ENCODE measurements around the gene MAST4.

Gene MAST4

DNA sequence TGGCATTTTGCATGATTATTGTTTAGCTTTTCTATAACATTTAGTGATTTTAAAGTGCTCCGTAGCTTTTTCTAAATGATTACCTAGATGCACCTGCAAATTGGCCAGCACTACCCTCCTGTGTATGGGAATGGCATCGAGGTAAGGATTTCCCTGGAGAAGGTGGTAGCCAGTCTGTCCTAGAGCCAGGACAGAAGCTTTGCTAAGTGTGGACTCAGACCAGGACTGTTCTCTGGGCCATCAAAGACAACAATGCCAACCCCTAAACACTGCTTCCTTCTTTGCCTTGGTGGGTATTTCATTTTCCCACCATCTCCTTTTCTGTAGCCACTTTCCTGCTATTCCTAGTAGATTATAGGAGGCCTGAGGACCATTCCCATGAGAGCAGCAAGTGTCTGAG is 547.4 kb downstream of the MAST4 start:
- no peak for DNase-seq (ENCODE audit: low read depth)
- H3K4me3 ChIP-seq (ENCODE audit: low read depth, low read length) = no peak overlapping the region
- TF ChIP-seq CTCF (IDR thresholded peaks at IDR 0.05; ENCODE audit: low read depth, low read length, missing control alignments) = no peak
- in situ Hi-C loops (cut with HindIII; ENCODE audit: low sequenced_read_pairs) = no loop called here

- TF ChIP-seq CTCF (IDR thresholded peaks at IDR 0.05; ENCODE audit: low read depth, low read length, missing control alignments) = no peak
- in situ Hi-C loops (cut with HindIII; ENCODE audit: low sequenced_read_pairs) = no loop called here
- no peak overlapping the region for H3K4me3 ChIP-seq (ENCODE audit: low read depth, low read length)
- DNase-seq (ENCODE audit: low read depth) = no peak
Observed at GRCh38 chr5:67144183-67144639, 548.0 kb downstream of the MAST4 start.

DNA sequence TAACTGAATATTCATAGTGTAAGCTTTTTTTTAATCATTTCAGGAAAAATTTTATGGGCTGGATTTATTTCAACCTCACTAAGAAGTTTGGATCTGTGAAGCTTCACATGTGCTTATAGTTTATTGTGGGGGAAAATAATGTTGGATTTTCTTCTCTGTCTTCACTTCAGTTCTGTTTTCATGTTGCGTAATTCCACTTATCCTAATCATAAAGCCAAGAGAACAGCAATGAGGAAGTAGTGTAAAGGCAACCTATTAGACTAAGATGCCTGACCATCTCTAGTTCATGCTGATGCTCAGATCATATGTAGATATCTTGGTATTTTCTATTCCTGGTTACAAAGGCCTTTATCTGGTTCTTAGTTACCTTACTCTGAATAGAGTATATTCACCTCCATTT is 550.4 kb downstream of the MAST4 start:
- TF ChIP-seq CTCF (IDR thresholded peaks at IDR 0.05; ENCODE audit: low read depth, low read length, missing control alignments) = no peak
- H3K4me3 ChIP-seq (ENCODE audit: low read depth, low read length) = no peak overlapping the region
- no peak for DNase-seq (ENCODE audit: low read depth)
- in situ Hi-C loops (cut with HindIII; ENCODE audit: low sequenced_read_pairs) = no loop called here

DNA sequence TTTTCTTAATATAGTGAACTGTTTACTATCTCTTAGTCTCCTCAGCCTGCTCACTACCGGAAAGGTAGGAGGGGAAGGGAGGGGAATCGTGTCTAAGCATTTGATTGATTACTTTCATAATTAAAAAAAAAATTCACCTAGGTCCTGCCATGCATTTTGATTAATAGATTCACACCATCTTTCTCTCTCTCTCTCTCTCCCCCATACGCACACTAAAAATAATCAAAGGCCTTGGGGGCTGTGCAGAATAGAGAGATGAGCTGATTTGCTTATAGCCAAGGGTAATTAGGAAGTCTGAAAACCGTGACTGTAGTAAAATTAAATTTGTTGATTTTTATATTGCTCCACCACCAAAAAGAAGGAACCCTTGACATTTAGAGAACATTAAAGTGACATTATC is 550.8 kb downstream of the MAST4 start:
- in situ Hi-C loops (cut with HindIII; ENCODE audit: low sequenced_read_pairs) = no loop called here
- no peak for TF ChIP-seq CTCF (IDR thresholded peaks at IDR 0.05; ENCODE audit: low read depth, low read length, missing control alignments)

GRCh38 chr5:67147760-67148159 is 551.6 kb downstream of the MAST4 start:
- peak; percentile 15 for DNase-seq (ENCODE audit: low read depth)
- TF ChIP-seq CTCF (IDR thresholded peaks at IDR 0.05; ENCODE audit: low read depth, low read length, missing control alignments) = no peak

More for the DNA sequence above, 550.8 kb downstream of the MAST4 start:
- DNase-seq (ENCODE audit: low read depth) = no peak
- no peak overlapping the region for H3K4me3 ChIP-seq (ENCODE audit: low read depth, low read length)

DNA sequence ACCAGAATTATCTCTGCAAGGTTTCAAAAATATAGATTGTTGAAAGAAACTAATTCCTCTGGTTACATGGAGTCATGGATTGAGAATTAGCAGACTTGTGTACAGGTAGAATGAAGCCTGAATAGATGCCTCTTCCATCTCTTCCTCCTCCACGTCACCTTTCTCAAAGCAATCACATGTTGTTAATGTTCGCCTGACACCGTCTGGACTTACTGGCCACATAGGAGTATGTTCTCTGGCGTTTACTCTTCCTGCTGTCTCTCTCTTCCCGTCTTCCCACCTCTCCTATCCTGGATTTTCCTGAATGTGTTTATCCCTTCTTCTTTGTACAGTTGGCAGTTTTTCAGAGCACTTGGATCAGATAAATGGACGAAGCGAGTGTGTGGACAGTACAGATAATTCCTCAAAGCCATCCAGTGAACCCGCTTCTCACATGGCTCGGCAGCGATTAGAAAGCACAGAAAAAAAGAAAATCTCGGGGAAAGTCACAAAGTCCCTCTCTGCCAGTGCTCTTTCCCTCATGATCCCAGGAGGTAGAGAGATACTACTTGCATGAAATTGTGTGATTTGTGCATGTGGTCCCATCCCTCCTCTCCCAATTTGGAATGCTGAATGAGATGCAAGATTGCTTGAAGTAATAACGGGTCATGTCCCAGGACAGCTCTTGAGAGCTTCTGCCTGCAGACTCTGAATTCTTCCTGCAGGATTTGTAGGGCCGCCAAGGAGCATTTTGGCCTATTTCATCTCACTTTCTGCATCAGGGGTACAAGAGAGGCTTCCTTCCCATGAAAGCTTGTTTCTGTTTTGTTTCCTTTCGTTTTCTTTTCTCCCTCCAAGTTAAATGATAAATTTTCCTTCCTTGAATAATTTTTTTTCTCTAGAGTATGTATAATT is 553.1 kb downstream of the MAST4 start:
- TF ChIP-seq CTCF (IDR thresholded peaks at IDR 0.05; ENCODE audit: low read depth, low read length, missing control alignments) = no peak
- in situ Hi-C loops (cut with HindIII; ENCODE audit: low sequenced_read_pairs) = no loop called here
- no peak for DNase-seq (ENCODE audit: low read depth)
- no peak overlapping the region for H3K4me3 ChIP-seq (ENCODE audit: low read depth, low read length)

More at GRCh38 chr5:67147760-67148159, 551.6 kb downstream of the MAST4 start:
- no peak overlapping the region for H3K4me3 ChIP-seq (ENCODE audit: low read depth, low read length)
- in situ Hi-C loops (cut with HindIII; ENCODE audit: low sequenced_read_pairs) = no loop called here
